Activated CD4-positive, alpha-beta T cell treated with anti-CD3 and anti-CD28 coated beads, Interleukin-2, Interleukin-4, amounts not matched to agents 100 ng/mL and 50 ng/mL, durations not matched to agents 16 hours and 8 hours (primary cell): ENCODE measurements around the gene TBCD.
A peak's percentile ranks its signal among the peaks of the same experiment; 100 is the strongest.
"Not testable (repeated sequence)": the region's sequence is repeated elsewhere in the genome, so short reads cannot be mapped to it uniquely, and the experiment has no call there.

Experiments used
- DNase-seq: peaks from one replicate; pipeline ENCODE4 v3.0.0-alpha.2; 2020; ENCODE audit warnings: low spot score

TBCD gene

GRCh38 chr17:82729479-82730260 is 22.2 kb upstream of the TBCD start:
- DNase-seq: no peak

DNA sequence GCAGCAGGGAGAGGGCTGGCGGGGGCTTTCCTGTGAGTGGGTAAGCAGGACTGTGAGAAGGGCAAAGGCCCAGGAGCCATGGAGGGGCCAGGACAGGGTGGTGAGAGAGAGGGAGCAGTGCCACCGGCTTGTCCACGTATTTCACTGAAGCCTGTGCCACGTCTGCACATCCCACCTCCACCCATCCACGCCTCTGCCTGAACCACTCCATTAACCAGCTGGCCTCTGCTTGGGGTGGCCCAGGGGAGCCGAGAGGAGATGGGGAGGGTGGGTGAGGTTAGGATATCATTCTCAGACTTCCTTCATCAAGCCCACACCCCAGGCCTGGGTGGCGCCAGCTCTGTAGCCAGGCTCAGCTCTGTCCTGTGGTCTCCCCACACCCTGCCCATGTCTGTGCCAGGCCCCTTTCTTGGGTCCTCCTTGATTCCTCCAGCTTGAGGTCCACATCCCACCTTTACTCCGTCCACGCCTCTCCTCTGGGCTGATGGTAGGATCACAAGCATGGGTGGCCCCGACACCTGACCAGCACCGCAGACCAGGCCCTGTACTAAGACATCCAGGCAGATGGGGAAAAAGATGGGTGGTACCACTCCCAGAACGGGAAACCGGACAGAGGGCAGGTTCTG is 19.6 kb upstream of the TBCD start:
- no peak for DNase-seq

DNA sequence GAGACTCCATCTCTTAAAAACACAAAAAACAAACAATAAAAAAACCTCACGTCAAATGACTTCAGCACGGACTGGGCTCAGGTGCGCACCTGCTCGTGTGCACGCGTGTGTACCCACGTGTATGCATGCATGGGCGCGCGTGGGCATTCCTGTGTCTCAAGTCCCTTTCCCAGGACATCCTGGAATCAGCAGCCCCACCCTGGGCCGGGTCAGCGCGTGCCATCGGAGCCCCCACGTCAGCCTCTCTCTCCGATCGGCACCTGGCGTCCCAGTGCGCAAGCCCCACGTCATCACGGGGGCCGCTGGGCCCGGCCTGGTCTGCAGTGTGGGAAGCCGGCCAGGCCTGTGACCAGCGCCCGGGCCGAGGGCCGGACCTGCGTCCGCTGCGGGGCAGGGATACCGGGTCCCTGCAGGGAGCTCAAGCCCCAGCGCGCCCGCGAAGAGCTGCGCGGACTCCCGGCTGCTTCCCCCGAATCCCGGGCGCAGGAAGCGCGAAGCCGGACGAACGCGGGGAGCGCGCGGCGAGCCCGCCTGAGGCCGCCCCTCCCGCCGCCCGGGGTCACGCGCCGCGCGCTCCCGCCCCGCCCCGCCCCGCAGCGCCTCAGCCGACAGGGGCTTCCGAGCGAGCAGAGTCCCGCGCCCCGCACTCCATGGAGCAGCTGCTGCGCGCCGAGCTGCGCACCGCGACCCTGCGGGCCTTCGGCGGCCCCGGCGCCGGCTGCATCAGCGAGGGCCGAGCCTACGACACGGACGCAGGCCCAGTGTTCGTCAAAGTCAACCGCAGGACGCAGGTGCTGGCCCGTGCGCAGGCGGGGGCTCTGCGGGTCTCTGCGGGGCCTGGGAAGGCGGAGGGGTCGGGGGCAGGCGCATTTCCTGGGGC is 16.6 kb upstream of the TBCD start, which contains the start of gene FN3K:
Gene FN3K (plus strand): TSS at position 629 of the 880 bp plus-strand sequence. CDS start 22 bp downstream, at position 651.
- no peak for DNase-seq

DNA sequence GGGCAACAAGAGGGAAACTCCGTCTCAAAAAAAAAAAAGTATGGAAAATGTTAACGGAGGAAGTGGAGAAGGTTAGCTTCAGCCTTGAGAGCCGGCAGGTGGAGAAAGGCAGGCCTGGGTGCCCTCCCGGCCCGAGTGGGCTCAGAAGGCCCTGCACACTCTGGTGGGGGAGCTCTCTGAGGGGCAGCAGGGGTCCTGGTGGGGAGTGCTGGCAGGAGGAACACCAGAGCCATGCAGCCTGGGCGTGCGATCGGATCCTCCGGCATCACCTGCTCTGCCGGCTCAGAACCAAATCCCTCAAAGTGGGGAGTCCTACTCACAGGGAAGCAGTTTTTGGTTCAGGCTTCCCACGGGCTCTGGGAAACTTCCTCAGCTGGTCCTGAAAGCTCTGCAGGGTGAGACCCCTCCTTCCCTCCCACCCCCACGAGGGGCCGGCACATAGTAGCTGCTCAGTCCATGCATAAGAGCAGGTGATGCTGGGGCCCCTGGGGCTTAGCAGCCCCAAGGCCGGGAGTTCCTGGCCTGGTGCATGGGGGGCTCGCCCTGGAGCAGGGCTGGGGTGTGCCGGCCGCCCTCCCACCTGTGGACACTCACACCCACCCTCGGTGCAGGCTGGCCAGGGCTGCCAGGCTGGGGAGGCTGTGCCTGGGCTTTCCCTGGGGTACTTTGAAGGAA is 15.2 kb upstream of the TBCD start:
- no peak for DNase-seq

DNA sequence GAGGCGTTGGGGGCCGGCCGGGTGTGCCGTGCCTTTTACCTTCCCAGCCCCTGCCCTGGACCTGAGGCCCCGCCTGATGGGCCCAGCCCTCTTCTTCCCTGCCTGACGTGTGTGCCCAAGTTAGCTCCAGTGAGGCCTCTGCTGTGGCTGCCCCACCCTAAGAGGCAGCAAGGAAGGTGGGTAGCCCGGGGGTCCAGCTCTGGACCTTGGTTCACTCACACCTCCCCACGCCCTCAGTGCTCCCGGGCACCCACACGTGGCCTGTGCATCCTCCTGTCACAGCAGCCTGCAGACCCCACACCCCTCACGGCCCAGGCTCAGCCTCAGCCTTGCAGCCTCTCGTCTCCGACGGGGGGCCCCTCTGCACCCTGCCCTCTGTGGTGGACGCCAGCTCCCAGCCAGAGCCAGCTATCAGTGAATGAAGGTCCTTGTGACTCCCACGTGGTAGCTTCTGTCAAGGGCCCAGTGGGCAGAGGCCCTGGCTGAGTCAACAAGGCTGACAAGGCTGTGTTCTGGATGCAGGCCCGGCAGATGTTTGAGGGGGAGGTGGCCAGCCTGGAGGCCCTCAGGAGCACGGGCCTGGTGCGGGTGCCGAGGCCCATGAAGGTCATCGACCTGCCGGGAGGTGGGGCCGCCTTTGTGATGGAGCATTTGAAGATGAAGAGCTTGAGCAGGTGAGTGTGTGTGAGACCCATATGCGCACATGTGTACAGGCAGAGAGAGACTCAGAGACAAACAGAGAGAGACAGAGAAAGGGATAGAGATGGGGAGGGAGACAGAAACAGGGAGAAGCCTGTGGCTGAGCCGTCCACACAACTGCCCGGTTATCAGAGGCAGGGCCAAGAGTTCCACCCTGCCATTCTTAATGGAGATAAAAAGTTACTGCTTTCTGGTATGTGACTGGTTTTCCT is 13.6 kb upstream of the TBCD start:
- no peak for DNase-seq

DNA sequence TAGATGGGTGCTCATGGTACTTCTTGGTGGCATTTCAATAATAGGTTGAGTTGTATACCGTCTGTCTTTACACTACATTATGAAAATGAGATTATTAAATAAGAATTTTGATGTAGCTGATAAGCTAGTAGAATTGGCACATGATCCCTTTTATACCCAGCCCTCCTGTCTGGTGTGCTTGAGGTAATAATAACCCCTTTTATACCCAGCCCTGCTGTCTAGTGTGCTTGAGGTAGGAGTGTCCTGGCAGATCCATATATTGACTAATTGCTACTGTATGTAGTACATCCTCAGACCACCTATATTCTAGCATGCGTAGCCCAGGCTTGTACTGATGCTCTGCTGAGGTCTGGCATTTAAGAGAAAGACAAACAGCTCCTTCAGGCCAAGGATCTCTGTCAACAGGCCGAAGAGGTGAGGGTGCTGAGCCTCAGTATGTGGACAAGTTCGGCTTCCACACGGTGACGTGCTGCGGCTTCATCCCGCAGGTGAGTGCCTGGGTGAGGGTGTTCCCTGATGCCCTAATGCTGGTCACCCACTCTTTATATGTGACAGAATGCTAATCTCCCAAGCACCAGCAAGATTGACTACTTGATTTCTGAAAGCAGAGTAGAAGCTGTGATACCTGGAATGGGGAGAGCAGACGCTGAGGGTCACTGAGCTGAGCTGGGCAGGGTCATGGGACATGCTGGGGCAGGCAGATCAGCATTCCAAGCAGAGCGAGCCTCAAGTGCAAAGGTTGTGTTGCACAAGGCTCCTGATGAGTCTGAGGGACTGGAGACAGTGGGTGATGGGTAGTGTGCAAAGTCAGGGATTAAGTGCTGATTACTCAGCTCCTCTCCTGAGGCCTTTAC is 10.7 kb upstream of the TBCD start:
- DNase-seq: no peak

DNA sequence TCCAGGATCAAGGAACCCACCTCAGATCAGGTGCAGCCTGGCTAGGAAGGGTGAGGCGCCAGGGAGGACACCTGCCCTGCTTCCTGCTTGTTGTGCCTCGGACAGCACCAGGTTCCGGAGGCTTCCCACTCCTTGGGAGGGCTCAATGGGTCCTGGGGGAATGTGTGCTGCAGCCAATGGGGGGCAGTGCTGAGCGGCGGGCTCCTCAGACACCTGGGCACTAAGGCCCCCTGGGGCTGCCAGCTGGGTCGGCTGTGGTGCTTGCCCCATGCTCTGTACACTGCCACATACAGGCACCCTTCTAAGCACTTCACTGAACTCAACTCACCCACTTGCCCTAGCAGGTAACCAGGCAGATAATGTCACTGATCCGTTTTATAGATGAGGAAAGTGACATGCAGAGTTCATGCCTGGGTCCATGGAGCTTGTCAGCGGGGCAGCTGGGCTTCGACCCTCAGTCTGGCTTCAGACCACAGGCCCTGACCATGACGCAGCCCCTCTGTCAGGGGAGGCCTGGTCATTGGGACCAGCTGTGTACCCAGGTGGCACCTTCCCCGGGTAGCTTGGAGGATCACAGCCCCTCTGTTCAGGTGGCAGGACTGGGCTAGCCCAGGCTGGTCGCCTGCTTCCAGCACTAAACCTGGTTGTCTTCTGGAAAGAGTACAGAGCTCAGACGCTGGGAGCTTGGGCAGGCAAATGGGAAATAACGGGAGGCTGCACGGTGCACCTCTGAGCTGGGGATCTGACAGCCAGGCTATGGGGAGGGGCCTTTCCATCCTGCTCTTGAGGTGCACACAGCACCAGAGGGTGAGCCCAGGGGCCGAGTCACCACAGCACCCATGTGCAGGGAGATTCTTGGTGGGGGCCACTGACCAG is 8.3 kb upstream of the TBCD start:
- no peak for DNase-seq

- DNase-seq: not testable (repeated sequence)
Observed at GRCh38 chr17:82744736-82745135, 7.1 kb upstream of the TBCD start.

- no peak for DNase-seq
Observed at GRCh38 chr17:82745524-82745923, 6.3 kb upstream of the TBCD start.

GRCh38 chr17:82748756-82749155 is 3.1 kb upstream of the TBCD start:
- no peak for DNase-seq

- no peak for DNase-seq
Observed at GRCh38 chr17:82750241-82750908, 1.5 kb upstream of the TBCD start.

GRCh38 chr17:82751171-82751570 is 694 bp upstream of the TBCD start:
- no peak for DNase-seq

- peak; percentile 6 for DNase-seq
Observed at GRCh38 chr17:82752371-82753200, 721 bp downstream of the TBCD start.

GRCh38 chr17:82753201-82753464 is 1.3 kb downstream of the TBCD start:
- no peak for DNase-seq

- DNase-seq: peak; percentile 25
Observed at GRCh38 chr17:82754297-82755208, 2.7 kb downstream of the TBCD start.

DNA sequence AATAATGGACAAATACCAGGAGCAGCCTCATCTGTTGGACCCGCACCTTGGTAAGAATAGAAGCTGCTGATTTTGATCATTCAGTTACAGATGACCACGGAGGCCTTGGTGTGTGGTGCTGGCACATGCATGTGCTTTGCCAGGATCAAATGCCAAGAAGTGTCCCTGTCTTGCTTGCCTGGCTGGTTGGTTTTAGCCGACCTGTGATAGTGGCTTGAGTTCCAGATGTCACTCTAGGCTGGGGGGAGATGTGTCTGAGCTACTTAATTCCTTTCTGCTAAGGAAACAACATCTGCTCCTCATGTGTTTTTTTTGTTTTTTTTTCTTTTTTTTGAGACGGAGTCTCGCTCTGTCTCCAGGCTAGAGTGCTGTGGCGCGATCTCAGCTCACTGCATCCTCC is 4.3 kb downstream of the TBCD start:
- DNase-seq: no peak

DNA sequence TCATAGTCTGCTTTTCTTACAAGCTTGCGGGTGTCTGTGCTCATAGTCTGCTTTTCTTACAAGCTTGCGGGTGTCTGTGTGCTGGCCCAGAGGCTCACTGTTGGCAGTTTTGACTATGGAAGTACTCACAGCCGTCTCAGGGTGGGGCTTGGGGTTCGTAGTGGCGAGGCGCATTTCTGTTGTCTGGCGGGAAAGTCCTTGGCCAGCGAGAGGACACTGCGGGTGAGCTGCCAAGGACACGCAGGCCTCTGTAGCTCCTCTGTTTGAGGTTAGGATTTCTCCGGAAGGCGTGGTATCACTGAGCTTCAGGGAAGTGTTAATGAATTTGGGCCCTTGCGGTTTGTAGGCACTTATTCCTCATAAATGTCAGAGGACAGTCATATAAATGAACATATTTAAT is 13.5 kb downstream of the TBCD start:
- no peak for DNase-seq
